Cerebellar nuclear complex (tissue), 1 donor: Measurements from ENCODE around the gene PPM1L.

ENCODE experiments used
- DNase-seq, 2 experiments: peaks; one replicate each; lab custom pipeline; 2025; lab: John Stamatoyannopoulos, UW

PPM1L gene

GRCh38 chr3:160765211-160765610, 9.2 kb downstream of the PPM1L start:
- no peak for DNase-seq

GRCh38 chr3:160768031-160768430, 12.0 kb downstream of the PPM1L start:
- DNase-seq: no peak

GRCh38 chr3:160768918-160769317, 12.9 kb downstream of the PPM1L start:
- no peak for DNase-seq

GRCh38 chr3:160771811-160772459, 15.9 kb downstream of the PPM1L start:
- no peak for DNase-seq

GRCh38 chr3:160773722-160774121, 17.7 kb downstream of the PPM1L start:
- no peak for DNase-seq

- no peak for DNase-seq
These were observed 18.1 kb downstream of the PPM1L start for GRCh38 chr3:160774172-160774571.

- DNase-seq: no peak
These were observed 22.4 kb downstream of the PPM1L start for GRCh38 chr3:160778480-160778879.

- no peak for DNase-seq
These were observed 23.0 kb downstream of the PPM1L start for GRCh38 chr3:160779040-160779439.

- no peak for DNase-seq
These were observed 24.2 kb downstream of the PPM1L start for GRCh38 chr3:160780245-160780644.

- no peak for DNase-seq
These were observed 25.4 kb downstream of the PPM1L start for GRCh38 chr3:160781402-160781801.

- DNase-seq: no peak
These were observed 25.8 kb downstream of the PPM1L start for GRCh38 chr3:160781863-160782262.

GRCh38 chr3:160784853-160785252, 28.8 kb downstream of the PPM1L start:
- DNase-seq: no peak

- no peak for DNase-seq
These were observed 34.7 kb downstream of the PPM1L start for GRCh38 chr3:160790726-160791125.

GRCh38 chr3:160792540-160792939, 36.5 kb downstream of the PPM1L start:
- DNase-seq: no peak

GRCh38 chr3:160793722-160794252, 37.8 kb downstream of the PPM1L start:
- no peak for DNase-seq

- DNase-seq: no peak
These were observed 40.2 kb downstream of the PPM1L start for GRCh38 chr3:160796089-160796812.

GRCh38 chr3:160796813-160797164, 40.8 kb downstream of the PPM1L start:
- no peak for DNase-seq

- no peak for DNase-seq
These were observed 41.3 kb downstream of the PPM1L start for GRCh38 chr3:160797356-160797755.

- no peak for DNase-seq
These were observed 45.5 kb downstream of the PPM1L start for GRCh38 chr3:160801386-160802118.

- no peak for DNase-seq
These were observed 48.7 kb downstream of the PPM1L start for GRCh38 chr3:160804762-160805161.

- DNase-seq: no peak
These were observed 50.1 kb downstream of the PPM1L start for GRCh38 chr3:160806094-160806493.

- DNase-seq: no peak
These were observed 50.7 kb downstream of the PPM1L start for GRCh38 chr3:160806686-160807085.

GRCh38 chr3:160808838-160809237, 52.8 kb downstream of the PPM1L start:
- DNase-seq: peak; percentile 6 to 47
